Measurements from ENCODE around the gene ELMO1. TPM values are rescaled to one million over a fixed set of nuclear protein-coding genes. Genes with fewer than 3 reads are reported as not detected.

Gene ELMO1
- total and polyA plus RNA-seq, 8 donors, result 18.2 to 55.3 (median 45.6) TPM

GRCh38 chr7:37011151-37011890 is 437.3 kb downstream of the ELMO1 start:
- Histone ChIP-seq H3K27ac (no peak overlapping the region), H3K36me3 (peaks cover 0 to 29% of the 10 kb centered on the region in 2 donors), H3K9me3 (no peaks in the 10 kb centered on the region), H3K4me3 (no peak overlapping the region), H3K4me1 (peaks cover 0 to 5% of the 10 kb centered on the region in 2 donors), H3K27me3 (no peaks in the 10 kb centered on the region)
- intact Hi-C loops (cut with DNase I), result no loop called here
- no peak for TF ChIP-seq CTCF (IDR thresholded peaks at IDR 0.05)
- DNase-seq, result no peak
- no peak for ATAC-seq

- Histone ChIP-seq H3K36me3 (peaks cover 0 to 29% of the 10 kb centered on the region in 2 donors), H3K9me3 (no peaks in the 10 kb centered on the region), H3K27me3 (no peaks in the 10 kb centered on the region), H3K4me3 (no peak overlapping the region), H3K4me1 (no peaks in the 10 kb centered on the region), H3K27ac (no peak overlapping the region)
- intact Hi-C loops (cut with DNase I), result no loop called here
- ATAC-seq (no peak), DNase-seq (no peak)
- no peak for TF ChIP-seq CTCF (IDR thresholded peaks at IDR 0.05)
Measured at GRCh38 chr7:37009125-37009675, 439.5 kb downstream of the ELMO1 start.

GRCh38 chr7:37007691-37008090 is 441.0 kb downstream of the ELMO1 start:
- Histone ChIP-seq H3K27me3 (no peaks in the 10 kb centered on the region), H3K4me1 (no peaks in the 10 kb centered on the region), H3K9me3 (no peaks in the 10 kb centered on the region), H3K4me3 (no peak overlapping the region), H3K27ac (no peak overlapping the region), H3K36me3 (peaks cover 0 to 20% of the 10 kb centered on the region in 2 donors)
- ATAC-seq (no peak), DNase-seq (no peak)
- intact Hi-C loops (cut with DNase I), result no loop called here
- no peak for TF ChIP-seq CTCF (IDR thresholded peaks at IDR 0.05)

- no peak for ATAC-seq
- Histone ChIP-seq H3K4me1 (no peaks in the 10 kb centered on the region), H3K36me3 (peaks cover 0 to 16% of the 10 kb centered on the region in 2 donors), H3K4me3 (no peak overlapping the region), H3K27me3 (no peaks in the 10 kb centered on the region), H3K9me3 (no peaks in the 10 kb centered on the region), H3K27ac (no peak overlapping the region)
- intact Hi-C loops (cut with DNase I), result no loop called here
- TF ChIP-seq CTCF (IDR thresholded peaks at IDR 0.05), result no peak
- DNase-seq, result no peak
Measured at GRCh38 chr7:37007268-37007667, 441.4 kb downstream of the ELMO1 start.

- ATAC-seq, result no peak
- DNase-seq, result no peak
- Histone ChIP-seq H3K4me3 (no peak overlapping the region), H3K4me1 (no peaks in the 10 kb centered on the region), H3K27me3 (no peaks in the 10 kb centered on the region), H3K27ac (no peak overlapping the region), H3K9me3 (no peaks in the 10 kb centered on the region), H3K36me3 (peaks cover 0 to 11% of the 10 kb centered on the region in 2 donors)
- TF ChIP-seq CTCF (IDR thresholded peaks at IDR 0.05), result no peak
- intact Hi-C loops (cut with DNase I), result no loop called here
Measured at GRCh38 chr7:37006764-37007163, 441.9 kb downstream of the ELMO1 start.

Data from left lung (tissue), 10 donors.